ENCODE data around the gene AMT. TPM values are rescaled to one million over a fixed set of nuclear protein-coding genes. Genes with fewer than 3 reads are reported as not detected.

The AMT gene
- total and polyA plus RNA-seq, 2 of the 13 experiments (the other 11 are each of a cell fraction or from before 2014, with no cell fraction given): 35.3 to 59.0 TPM

DNA sequence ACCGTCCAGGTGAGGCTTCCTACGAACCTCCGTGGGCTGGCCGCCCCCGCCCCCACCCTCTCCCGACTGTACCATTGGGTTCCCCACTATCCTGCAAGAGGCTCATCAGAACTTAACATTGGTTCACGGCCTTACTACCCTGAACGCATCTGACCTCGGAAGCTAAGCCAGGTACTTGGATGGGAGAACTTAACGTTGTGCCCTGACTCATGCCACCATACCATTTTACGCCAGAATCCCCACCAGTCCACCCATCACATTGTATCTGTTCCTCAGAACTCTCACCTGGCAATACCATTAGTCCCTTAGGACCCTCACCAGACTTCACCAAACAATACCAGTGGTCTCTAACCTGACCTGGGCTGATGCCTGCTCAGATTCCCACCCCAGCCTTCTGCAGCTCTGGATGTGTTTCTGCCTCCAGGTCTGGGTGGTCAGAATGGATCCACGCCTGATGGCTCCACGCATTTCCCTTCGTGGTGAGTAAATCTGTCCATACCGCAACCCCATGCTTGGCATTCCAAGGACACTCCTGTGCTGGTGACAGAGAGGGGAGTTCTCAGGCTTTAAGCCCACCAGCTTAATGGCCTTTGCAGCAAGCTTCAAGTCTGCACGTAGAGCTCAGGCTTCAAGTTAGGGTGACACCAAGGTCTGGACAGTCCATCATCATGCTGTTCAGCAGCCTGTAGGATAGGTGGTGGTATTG lies 9.5 kb downstream of the AMT start (continued):
- TF ChIP-seq ZNF180 (CRISPR knock-in tag; IDR thresholded peaks at IDR 0.05; ENCODE audit: borderline replicate concordance, low read depth) (no peak), ZNF407 (CRISPR knock-in tag; IDR thresholded peaks at IDR 0.05; ENCODE audit: not compliant biosample characterization) (peak; percentile 11), EZH2 (conservative IDR thresholded peaks at IDR 0.05; ENCODE audit: low read depth, low read length) (no peak), ZNF274 (CRISPR knock-in tag; IDR thresholded peaks at IDR 0.05) (0 out of 2 replicates have a peak, but pooled peaks have one; percentile 41), TEAD3 (CRISPR knock-in tag; optimal IDR thresholded peaks at IDR 0.05; ENCODE audit: borderline replicate concordance) (peak; percentile 41), ZMYM3 (CRISPR knock-in tag; IDR thresholded peaks at IDR 0.05) (0 out of 2 replicates have a peak, but pooled peaks have one; percentile 1), ZNF547 (CRISPR knock-in tag; IDR thresholded peaks at IDR 0.05) (0 out of 2 replicates have a peak, but pooled peaks have one; percentile 33), ZNF549 (CRISPR knock-in tag; IDR thresholded peaks at IDR 0.05) (no peak), ZHX1 (CRISPR knock-in tag; IDR thresholded peaks at IDR 0.05; ENCODE audit: low read depth) (0 out of 2 replicates have a peak, but pooled peaks have one; percentile 11)
- TF ChIP-seq, protein P1, sequence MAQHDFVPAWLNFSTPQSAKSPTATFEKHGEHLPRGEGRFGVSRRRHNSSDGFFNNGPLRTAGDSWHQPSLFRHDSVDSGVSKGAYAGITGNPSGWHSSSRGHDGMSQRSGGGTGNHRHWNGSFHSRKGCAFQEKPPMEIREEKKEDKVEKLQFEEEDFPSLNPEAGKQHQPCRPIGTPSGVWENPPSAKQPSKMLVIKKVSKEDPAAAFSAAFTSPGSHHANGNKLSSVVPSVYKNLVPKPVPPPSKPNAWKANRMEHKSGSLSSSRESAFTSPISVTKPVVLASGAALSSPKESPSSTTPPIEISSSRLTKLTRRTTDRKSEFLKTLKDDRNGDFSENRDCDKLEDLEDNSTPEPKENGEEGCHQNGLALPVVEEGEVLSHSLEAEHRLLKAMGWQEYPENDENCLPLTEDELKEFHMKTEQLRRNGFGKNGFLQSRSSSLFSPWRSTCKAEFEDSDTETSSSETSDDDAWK (CRISPR knock-in tag; IDR thresholded peaks at IDR 0.05): no peak

All from HepG2 (cell line).